Neural progenitor cell (in vitro differentiated cells): ENCODE results near the gene MRPS27.

Experiments
- EZH2 ChIP-seq: fragments of 200-600 bp; sonication (generic); IDR thresholded peaks from 2 replicates; pipeline ENCODE4 v1.6.1; 2017; ENCODE audit warnings: antibody characterized with exemption, mild to moderate bottlenecking, moderate library complexity
- EZH2phosphoT487 ChIP-seq: fragments of 200-600 bp; sonication (generic); IDR thresholded peaks from 2 replicates; pipeline ENCODE4 v1.6.1; 2017; ENCODE audit warnings: antibody characterized with exemption
- TF ChIP-seq, protein P1 (sequence below): fragments of 200-600 bp; sonication (generic); IDR thresholded peaks from 2 replicates; pipeline ENCODE4 v1.5.1; 2017; ENCODE audit warnings: antibody characterized with exemption, mild to moderate bottlenecking

DNA sequence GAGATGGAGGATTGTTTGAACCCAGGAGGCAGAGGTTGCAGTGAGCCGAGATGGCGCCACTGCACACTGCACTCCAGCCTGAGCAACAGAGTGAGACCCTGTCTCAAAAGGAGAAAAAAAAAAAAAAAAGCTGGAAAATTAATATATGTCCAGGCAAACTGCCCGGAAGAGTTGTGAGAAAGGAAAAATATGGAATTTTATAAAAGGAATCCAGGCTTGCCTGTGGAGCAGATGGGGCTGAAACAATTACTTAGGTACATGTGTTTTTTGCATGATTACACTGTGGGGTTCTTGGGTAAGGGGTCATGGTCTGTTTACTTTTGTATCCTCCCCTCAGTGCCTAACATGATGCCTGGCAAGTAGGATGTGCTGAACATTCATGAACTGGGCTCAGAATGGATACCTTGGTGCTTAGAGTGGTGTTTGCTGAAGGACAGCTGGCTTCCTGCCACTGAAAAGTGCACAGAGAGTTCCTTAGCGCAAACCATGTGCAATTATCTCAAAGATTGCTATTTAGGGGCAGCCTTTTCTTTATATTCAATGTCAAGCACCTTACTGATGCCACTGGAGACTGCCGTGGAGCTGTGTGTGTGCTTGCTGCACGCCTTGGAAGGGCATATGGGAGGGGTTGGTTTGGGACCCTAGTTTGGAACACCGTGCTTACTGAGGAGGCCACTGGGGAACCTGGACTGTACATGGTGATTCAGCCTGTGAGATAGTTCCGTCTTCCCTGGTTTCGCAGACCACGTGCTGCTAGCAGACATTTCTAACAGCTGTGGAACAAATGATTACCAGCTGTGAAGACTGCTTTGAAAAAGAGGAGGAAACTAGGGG is 134.3 kb downstream of the MRPS27 start:
- TF ChIP-seq, protein P1, sequence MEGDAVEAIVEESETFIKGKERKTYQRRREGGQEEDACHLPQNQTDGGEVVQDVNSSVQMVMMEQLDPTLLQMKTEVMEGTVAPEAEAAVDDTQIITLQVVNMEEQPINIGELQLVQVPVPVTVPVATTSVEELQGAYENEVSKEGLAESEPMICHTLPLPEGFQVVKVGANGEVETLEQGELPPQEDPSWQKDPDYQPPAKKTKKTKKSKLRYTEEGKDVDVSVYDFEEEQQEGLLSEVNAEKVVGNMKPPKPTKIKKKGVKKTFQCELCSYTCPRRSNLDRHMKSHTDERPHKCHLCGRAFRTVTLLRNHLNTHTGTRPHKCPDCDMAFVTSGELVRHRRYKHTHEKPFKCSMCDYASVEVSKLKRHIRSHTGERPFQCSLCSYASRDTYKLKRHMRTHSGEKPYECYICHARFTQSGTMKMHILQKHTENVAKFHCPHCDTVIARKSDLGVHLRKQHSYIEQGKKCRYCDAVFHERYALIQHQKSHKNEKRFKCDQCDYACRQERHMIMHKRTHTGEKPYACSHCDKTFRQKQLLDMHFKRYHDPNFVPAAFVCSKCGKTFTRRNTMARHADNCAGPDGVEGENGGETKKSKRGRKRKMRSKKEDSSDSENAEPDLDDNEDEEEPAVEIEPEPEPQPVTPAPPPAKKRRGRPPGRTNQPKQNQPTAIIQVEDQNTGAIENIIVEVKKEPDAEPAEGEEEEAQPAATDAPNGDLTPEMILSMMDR, result no peak
- TF ChIP-seq EZH2 (no peak), EZH2phosphoT487 (no peak)
